Activated gamma-delta T cell treated with Interleukin-2 at 50 U/mL for 16 hours (primary cell): ENCODE results near the gene DDX39B.

Experiments used
- DNase-seq: peaks from one replicate; pipeline ENCODE4 v3.0.0-alpha.2; 2020

The DDX39B gene

DNA sequence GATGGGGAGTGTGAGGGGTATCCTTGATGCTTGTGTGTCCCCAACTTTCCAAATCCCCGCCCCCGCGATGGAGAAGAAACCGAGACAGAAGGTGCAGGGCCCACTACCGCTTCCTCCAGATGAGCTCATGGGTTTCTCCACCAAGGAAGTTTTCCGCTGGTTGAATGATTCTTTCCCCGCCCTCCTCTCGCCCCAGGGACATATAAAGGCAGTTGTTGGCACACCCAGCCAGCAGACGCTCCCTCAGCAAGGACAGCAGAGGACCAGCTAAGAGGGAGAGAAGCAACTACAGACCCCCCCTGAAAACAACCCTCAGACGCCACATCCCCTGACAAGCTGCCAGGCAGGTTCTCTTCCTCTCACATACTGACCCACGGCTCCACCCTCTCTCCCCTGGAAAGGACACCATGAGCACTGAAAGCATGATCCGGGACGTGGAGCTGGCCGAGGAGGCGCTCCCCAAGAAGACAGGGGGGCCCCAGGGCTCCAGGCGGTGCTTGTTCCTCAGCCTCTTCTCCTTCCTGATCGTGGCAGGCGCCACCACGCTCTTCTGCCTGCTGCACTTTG lies 33.6 kb upstream of the DDX39B start, which contains the start of gene TNF:
Gene TNF (plus strand): TSS at position 231 of the 567 bp plus-strand sequence. CDS start 177 bp downstream, at position 408.
- peak; percentile 54 for DNase-seq

DNA sequence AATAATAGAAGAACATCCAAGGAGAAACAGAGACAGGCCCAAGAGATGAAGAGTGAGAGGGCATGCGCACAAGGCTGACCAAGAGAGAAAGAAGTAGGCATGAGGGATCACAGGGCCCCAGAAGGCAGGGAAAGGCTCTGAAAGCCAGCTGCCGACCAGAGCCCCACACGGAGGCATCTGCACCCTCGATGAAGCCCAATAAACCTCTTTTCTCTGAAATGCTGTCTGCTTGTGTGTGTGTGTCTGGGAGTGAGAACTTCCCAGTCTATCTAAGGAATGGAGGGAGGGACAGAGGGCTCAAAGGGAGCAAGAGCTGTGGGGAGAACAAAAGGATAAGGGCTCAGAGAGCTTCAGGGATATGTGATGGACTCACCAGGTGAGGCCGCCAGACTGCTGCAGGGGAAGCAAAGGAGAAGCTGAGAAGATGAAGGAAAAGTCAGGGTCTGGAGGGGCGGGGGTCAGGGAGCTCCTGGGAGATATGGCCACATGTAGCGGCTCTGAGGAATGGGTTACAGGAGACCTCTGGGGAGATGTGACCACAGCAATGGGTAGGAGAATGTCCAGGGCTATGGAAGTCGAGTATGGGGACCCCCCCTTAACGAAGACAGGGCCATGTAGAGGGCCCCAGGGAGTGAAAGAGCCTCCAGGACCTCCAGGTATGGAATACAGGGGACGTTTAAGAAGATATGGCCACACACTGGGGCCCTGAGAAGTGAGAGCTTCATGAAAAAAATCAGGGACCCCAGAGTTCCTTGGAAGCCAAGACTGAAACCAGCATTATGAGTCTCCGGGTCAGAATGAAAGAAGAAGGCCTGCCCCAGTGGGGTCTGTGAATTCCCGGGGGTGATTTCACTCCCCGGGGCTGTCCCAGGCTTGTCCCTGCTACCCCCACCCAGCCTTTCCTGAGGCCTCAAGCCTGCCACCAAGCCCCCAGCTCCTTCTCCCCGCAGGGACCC lies 32.6 kb upstream of the DDX39B start:
- DNase-seq: no peak

GRCh38 chr6:31573239-31574105 lies 31.7 kb upstream of the DDX39B start:
- no peak for DNase-seq

- DNase-seq: peak; percentile 68
Measured at GRCh38 chr6:31572041-31572911, 30.5 kb upstream of the DDX39B start, which contains the start of gene LTA. TSS of gene LTA (plus strand) at chr6:31572289. CDS start at chr6:31572743, 454 bp downstream.

DNA sequence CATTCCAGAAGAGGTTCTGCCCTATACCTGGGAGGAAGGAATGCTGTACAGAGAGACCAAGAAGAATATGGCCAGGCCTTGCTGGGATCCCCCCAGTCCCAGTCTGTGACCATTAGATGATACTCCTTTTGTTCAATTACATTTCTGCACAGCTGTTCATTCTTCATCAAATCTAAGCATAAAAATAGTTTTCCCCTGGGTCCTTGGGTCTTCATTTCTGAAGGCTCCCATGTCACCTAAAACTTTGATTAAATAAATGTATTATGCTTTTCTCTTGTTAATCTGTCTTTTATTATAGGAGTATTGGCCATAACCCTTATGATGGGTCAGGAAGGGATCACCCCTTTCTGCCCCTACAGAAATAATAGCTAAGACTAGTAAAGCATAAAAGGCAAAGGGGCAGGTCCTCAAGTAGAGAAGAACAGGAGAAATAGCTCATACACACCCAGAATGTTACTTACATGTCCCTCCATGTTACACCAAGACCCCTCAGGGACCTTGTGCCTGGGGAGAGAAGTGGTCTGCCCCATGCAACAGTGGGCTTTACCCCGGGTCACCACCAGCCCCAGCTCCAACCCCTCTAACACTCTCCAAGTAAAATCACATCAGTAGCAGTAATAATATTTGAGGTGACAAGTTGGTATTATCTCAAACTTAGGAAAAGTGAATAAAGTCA lies 28.2 kb upstream of the DDX39B start:
- no peak for DNase-seq

GRCh38 chr6:31568537-31568961 lies 26.7 kb upstream of the DDX39B start:
- peak; percentile 52 for DNase-seq

- DNase-seq: no peak
Measured at GRCh38 chr6:31567531-31568370, 25.9 kb upstream of the DDX39B start.

DNA sequence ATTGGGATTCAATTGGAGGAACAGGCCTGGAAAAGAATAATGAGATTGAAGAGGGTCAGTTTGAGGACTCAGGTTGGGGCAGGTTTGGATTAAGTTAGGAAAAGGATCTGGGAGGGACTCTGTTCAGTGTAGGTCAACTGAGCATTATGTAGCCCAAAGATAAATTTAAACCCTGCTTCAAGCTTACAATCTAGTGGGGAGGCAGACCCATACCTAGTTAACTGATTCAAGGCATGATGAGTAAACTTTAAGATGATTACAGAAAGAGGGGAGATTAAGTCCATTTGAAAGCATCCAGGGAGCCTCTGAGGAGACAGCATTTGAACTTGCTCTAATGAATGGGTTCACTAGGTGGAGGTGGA lies 18.9 kb upstream of the DDX39B start:
- no peak for DNase-seq

GRCh38 chr6:31559958-31560696 lies 18.3 kb upstream of the DDX39B start:
- peak; percentile 60 for DNase-seq

DNA sequence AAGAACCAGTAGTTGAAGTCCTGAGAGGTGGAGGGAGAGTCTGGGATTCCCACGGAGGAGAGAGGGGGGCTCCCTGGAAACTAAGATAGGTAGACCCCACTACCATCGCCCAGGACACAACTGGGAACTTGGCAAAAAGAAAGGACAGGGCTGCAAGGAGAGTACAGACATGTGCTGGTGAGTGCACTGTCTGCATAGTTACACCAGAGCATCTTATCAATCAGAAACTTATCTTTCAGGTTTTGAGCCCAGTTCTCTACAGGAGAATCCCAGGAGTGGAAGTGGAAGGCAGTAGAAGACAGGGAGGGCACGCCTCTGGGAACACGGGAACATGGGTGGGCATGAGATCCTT lies 17.8 kb upstream of the DDX39B start:
- DNase-seq: no peak

- peak; percentile 67 for DNase-seq
Measured at GRCh38 chr6:31558631-31559500, 17.1 kb upstream of the DDX39B start.

DNA sequence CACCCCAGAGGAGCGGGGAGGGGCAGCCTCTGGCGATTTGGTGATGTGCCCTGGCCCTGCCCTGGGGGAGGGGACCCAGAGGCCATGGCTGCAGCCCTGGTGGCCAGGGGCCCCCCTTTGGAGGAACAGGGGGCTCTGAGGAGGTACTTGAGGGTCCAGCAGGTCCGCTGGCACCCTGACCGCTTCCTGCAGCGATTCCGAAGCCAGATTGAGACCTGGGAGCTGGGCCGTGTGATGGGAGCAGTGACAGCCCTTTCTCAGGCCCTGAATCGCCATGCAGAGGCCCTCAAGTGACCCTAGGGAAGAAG lies 16.5 kb upstream of the DDX39B start:
- no peak for DNase-seq

- DNase-seq: no peak
Measured at GRCh38 chr6:31557443-31558317, 15.9 kb upstream of the DDX39B start.

DNA sequence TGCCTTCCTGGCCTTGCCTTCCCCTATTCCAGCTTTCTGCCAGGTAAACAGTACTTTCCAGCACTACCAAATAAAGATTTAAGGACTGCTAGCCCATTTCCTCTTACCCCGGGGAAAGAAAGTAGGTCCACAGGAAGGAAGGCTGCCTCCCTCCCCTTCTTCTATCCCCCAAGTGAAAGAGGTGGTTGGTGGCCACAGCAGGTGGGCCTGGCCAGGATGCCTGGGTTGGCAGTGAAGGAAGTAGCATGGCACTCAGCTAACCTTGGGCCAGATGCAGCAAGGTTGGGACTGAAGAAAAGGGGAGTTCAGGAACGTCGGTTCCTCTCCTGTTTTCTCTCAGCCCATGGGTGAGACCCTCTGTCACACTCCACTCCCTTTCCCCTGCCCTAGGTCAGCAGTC lies 14.5 kb upstream of the DDX39B start:
- DNase-seq: no peak

- peak; percentile 65 for DNase-seq
Measured at GRCh38 chr6:31551371-31551770, 9.6 kb upstream of the DDX39B start.

DNA sequence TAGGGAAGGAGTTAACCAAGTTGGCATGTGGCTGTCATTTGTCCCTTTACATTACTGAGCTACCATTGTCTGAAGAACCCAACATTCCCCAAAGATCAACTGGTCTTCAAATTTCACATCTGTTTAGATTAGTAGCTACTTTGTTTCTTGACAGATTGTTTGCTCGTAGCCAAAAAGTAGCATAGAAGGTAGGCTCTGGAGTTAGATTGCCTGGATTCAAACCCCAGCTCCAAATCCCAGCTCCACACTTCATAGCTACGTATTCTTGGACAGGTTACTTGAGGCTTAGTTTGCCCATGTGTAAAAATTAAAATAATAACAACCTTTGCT lies 6.7 kb upstream of the DDX39B start:
- no peak for DNase-seq

GRCh38 chr6:31547727-31548543 lies 6.1 kb upstream of the DDX39B start:
- DNase-seq: no peak
